Measurements from ENCODE around the gene LHB. TPM values are rescaled to one million over a fixed set of nuclear protein-coding genes. Genes with fewer than 3 reads are reported as not detected.
A peak's percentile ranks its signal among the peaks of the same experiment; 100 is the strongest.

LHB gene
- total RNA-seq, 1 donor from 2014 or later, result 0.48 TPM

DNA sequence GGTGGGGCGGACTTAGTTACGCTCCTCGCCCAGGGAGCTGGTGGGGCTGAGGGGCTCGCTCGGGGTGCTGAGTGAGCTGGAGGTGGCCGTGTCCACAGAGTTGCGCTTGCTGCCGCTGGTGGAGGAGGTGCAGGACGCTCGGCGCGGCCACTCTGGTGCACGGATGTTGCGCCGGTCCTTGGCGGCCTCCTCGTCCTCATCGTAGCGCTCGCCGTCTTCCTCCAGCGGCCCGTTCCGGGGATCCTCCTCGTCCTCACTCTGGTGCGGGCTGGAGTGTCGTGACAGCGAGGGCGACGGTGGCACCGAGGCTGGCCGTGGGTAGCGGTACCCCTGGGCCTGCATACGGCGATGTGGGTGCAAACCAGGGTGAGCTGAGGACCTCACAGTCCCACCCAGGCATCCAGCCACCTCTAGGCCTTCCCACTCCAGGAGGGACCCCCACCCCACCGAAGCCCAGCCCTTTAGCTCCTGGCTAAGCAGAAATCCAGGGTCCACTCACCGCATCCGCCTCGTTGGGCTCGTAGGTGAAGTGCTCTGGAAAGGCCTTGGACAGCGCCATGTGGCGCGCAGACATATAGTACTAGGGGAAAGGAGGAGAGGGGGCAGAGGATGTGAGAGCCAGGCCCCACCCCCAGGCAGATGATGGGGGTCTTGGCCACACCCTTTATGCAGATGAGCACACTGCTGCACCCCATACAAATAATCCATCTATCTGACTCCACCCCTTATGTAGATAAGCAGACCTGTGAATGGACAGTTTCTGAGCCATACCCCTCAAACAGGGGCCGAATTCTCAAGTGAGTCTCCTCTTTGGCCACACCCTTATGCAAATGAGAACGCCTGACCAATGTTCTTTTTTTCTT is 47.4 kb downstream of the LHB start:
- Histone ChIP-seq H3K9ac (ENCODE audit: low read length) (no peak overlapping the region), H3K4me2 (ENCODE audit: low read length) (no peak overlapping the region), H3K4me1 (ENCODE audit: insufficient read depth, low read length) (peaks cover 16% of the 10 kb centered on the region), H3K36me3 (ENCODE audit: insufficient read depth, low read length) (peaks cover 15% of the 10 kb centered on the region), H3K27me3 (ENCODE audit: insufficient read depth, low read length) (no peaks in the 10 kb centered on the region), H3K79me2 (ENCODE audit: insufficient read depth, low read length) (peaks cover 20% of the 10 kb centered on the region), H3K9me3 (ENCODE audit: insufficient read depth, low read depth, low read length) (no peaks in the 10 kb centered on the region), H3K4me3 (ENCODE audit: insufficient read depth, low read depth, low read length) (no peak overlapping the region), H2AFZ (ENCODE audit: low read depth, low read length) (no peak overlapping the region), H4K20me1 (ENCODE audit: insufficient read depth, low read length) (peaks cover 52% of the 10 kb centered on the region), H3K27ac (ENCODE audit: low read depth, low read length) (no peak overlapping the region)
- H3K4me3 Mint-ChIP-seq (ENCODE audit: unreplicated experiment), result no peak overlapping the region
- no peak for DNase-seq (ENCODE audit: low read depth)
- FAIRE-seq, result no peak
- no peak for TF ChIP-seq CTCF (IDR thresholded peaks at IDR 0.05; ENCODE audit: insufficient read depth, low read depth, low read length)
- no peak for TF ChIP-seq EZH2 (IDR thresholded peaks at IDR 0.05; ENCODE audit: insufficient read depth, low read length)
- peaks cover 38% of the 10 kb centered on the region for H3K36me3 Mint-ChIP-seq (ENCODE audit: low read depth, unreplicated experiment)
- peaks cover 16% of the 10 kb centered on the region for H3K4me1 Mint-ChIP-seq (ENCODE audit: low read depth, unreplicated experiment)
- H3K27me3 Mint-ChIP-seq (ENCODE audit: low read depth, unreplicated experiment), result no peaks in the 10 kb centered on the region
- no peak overlapping the region for H3K27ac Mint-ChIP-seq (ENCODE audit: unreplicated experiment)
- no peaks in the 10 kb centered on the region for H3K9me3 Mint-ChIP-seq (ENCODE audit: unreplicated experiment)

- Mint-ChIP-seq H3K36me3 (ENCODE audit: low read depth, unreplicated experiment) (peaks cover 32% of the 10 kb centered on the region), H3K27me3 (ENCODE audit: low read depth, unreplicated experiment) (no peaks in the 10 kb centered on the region), H3K27ac (ENCODE audit: unreplicated experiment) (no peak overlapping the region), H3K4me3 (ENCODE audit: unreplicated experiment) (no peak overlapping the region), H3K4me1 (ENCODE audit: low read depth, unreplicated experiment) (peaks cover 23% of the 10 kb centered on the region), H3K9me3 (ENCODE audit: unreplicated experiment) (no peaks in the 10 kb centered on the region)
- H4K20me1 ChIP-seq (ENCODE audit: insufficient read depth, low read length), result peaks cover 52% of the 10 kb centered on the region
- H3K79me2 ChIP-seq (ENCODE audit: insufficient read depth, low read length), result peaks cover 20% of the 10 kb centered on the region
- TF ChIP-seq EZH2 (IDR thresholded peaks at IDR 0.05; ENCODE audit: insufficient read depth, low read length), result no peak
- no peak for TF ChIP-seq CTCF (IDR thresholded peaks at IDR 0.05; ENCODE audit: insufficient read depth, low read depth, low read length)
- FAIRE-seq (no peak), DNase-seq (ENCODE audit: low read depth) (no peak)
- H3K4me1 ChIP-seq (ENCODE audit: insufficient read depth, low read length), result peaks cover 23% of the 10 kb centered on the region
- no peak overlapping the region for H3K27ac ChIP-seq (ENCODE audit: low read depth, low read length)
- no peaks in the 10 kb centered on the region for H3K9me3 ChIP-seq (ENCODE audit: insufficient read depth, low read depth, low read length)
- no peaks in the 10 kb centered on the region for H3K27me3 ChIP-seq (ENCODE audit: insufficient read depth, low read length)
- H3K36me3 ChIP-seq (ENCODE audit: insufficient read depth, low read length), result peaks cover 12% of the 10 kb centered on the region
- no peak overlapping the region for H3K4me3 ChIP-seq (ENCODE audit: insufficient read depth, low read depth, low read length)
- H3K9ac ChIP-seq (ENCODE audit: low read length), result no peak overlapping the region
- no peak overlapping the region for H2AFZ ChIP-seq (ENCODE audit: low read depth, low read length)
- H3K4me2 ChIP-seq (ENCODE audit: low read length), result no peak overlapping the region
These were observed 48.1 kb downstream of the LHB start for GRCh38 chr19:48968813-48969218.

GRCh38 chr19:48968179-48968661 is 48.7 kb downstream of the LHB start:
- peak overlapping the region; percentile 85 for H3K27ac Mint-ChIP-seq (ENCODE audit: unreplicated experiment)

More at GRCh38 chr19:48968179-48968661, 48.7 kb downstream of the LHB start:
- H3K4me2 ChIP-seq (ENCODE audit: low read length), result no peak overlapping the region
- H3K79me2 ChIP-seq (ENCODE audit: insufficient read depth, low read length), result peaks cover 20% of the 10 kb centered on the region
- no peak overlapping the region for H3K4me3 ChIP-seq (ENCODE audit: insufficient read depth, low read depth, low read length)
- FAIRE-seq, result no peak
- H3K4me3 Mint-ChIP-seq (ENCODE audit: unreplicated experiment), result peak overlapping the region; percentile 99
- H3K4me1 ChIP-seq (ENCODE audit: insufficient read depth, low read length), result peaks cover 29% of the 10 kb centered on the region
- no peaks in the 10 kb centered on the region for H3K27me3 Mint-ChIP-seq (ENCODE audit: low read depth, unreplicated experiment)
- no peaks in the 10 kb centered on the region for H3K27me3 ChIP-seq (ENCODE audit: insufficient read depth, low read length)
- no peaks in the 10 kb centered on the region for H3K9me3 ChIP-seq (ENCODE audit: insufficient read depth, low read depth, low read length)
- peaks cover 52% of the 10 kb centered on the region for H4K20me1 ChIP-seq (ENCODE audit: insufficient read depth, low read length)
- peaks cover 27% of the 10 kb centered on the region for H3K4me1 Mint-ChIP-seq (ENCODE audit: low read depth, unreplicated experiment)
- no peaks in the 10 kb centered on the region for H3K9me3 Mint-ChIP-seq (ENCODE audit: unreplicated experiment)
- peaks cover 11% of the 10 kb centered on the region for H3K36me3 ChIP-seq (ENCODE audit: insufficient read depth, low read length)
- no peak overlapping the region for H3K27ac ChIP-seq (ENCODE audit: low read depth, low read length)
- TF ChIP-seq CTCF (IDR thresholded peaks at IDR 0.05; ENCODE audit: insufficient read depth, low read depth, low read length), result no peak
- TF ChIP-seq EZH2 (IDR thresholded peaks at IDR 0.05; ENCODE audit: insufficient read depth, low read length), result no peak
- no peak overlapping the region for H2AFZ ChIP-seq (ENCODE audit: low read depth, low read length)
- H3K9ac ChIP-seq (ENCODE audit: low read length), result no peak overlapping the region
- H3K36me3 Mint-ChIP-seq (ENCODE audit: low read depth, unreplicated experiment), result peaks cover 32% of the 10 kb centered on the region
- no peak for DNase-seq (ENCODE audit: low read depth)

Data from astrocyte (in vitro differentiated cells and primary cell).